BE2C (cell line): ENCODE measurements around the gene CACHD1.
A peak's percentile ranks its signal among the peaks of the same experiment; 100 is the strongest.

Experiments
- DNase-seq: peaks from one replicate; pipeline ENCODE4 v3.0.0-alpha.2; 2020
- H3K27me3 ChIP-seq: fragments of 250-450 bp; sonication (Bioruptor Pico); 2 replicates; pipeline ENCODE4 v1.5.1; 2020; ENCODE audit warnings: mild to moderate bottlenecking
- H3K36me3 ChIP-seq: fragments of 250-450 bp; sonication (Bioruptor Pico); 2 replicates; pipeline ENCODE4 v1.5.1; 2020; ENCODE audit warnings: mild to moderate bottlenecking
- H3K4me1 ChIP-seq: fragments of 250-450 bp; sonication (Bioruptor Pico); 2 replicates; pipeline ENCODE4 v1.5.1; 2020
- H3K4me3 ChIP-seq: 2 replicates; pipeline ENCODE4 v1.5.1; 2011; ENCODE audit warnings: low read depth, low read length
- H3K9me3 ChIP-seq: fragments of 250-450 bp; sonication (Bioruptor Pico); 2 replicates; pipeline ENCODE4 v1.5.1; 2020
- CTCF ChIP-seq: IDR thresholded peaks from 2 replicates; pipeline ENCODE4 v1.5.1; 2012; ENCODE audit warnings: mild to moderate bottlenecking, low read depth, low read length

CACHD1 gene

GRCh38 chr1:64594446-64594845, 124.5 kb downstream of the CACHD1 start:
- Histone ChIP-seq H3K4me1 (no peaks in the 10 kb centered on the region; the same call in 1 of the 2 replicates), H3K27me3 (no peaks in the 10 kb centered on the region), H3K36me3 (no peaks in the 10 kb centered on the region), H3K4me3 (no peak overlapping the region), H3K9me3 (no peaks in the 10 kb centered on the region)
- DNase-seq: no peak
- no peak for TF ChIP-seq CTCF

- Histone ChIP-seq H3K27me3 (no peaks in the 10 kb centered on the region), H3K4me1 (no peaks in the 10 kb centered on the region; the same call in none of the 2 replicates), H3K9me3 (no peaks in the 10 kb centered on the region), H3K4me3 (no peak overlapping the region), H3K36me3 (no peaks in the 10 kb centered on the region)
- no peak for TF ChIP-seq CTCF
- no peak for DNase-seq
Measured at GRCh38 chr1:64595871-64596515, 126.1 kb downstream of the CACHD1 start.

GRCh38 chr1:64597113-64597512, 127.2 kb downstream of the CACHD1 start:
- no peaks in the 10 kb centered on the region for H3K27me3 ChIP-seq
- H3K4me1 ChIP-seq: no peaks in the 10 kb centered on the region; the same call in none of the 2 replicates
- H3K4me3 ChIP-seq: no peak overlapping the region
- DNase-seq: no peak
- H3K9me3 ChIP-seq: no peaks in the 10 kb centered on the region
- no peaks in the 10 kb centered on the region for H3K36me3 ChIP-seq
- TF ChIP-seq CTCF: no peak

- no peak overlapping the region for H3K4me3 ChIP-seq
- no peak for DNase-seq
- H3K9me3 ChIP-seq: no peaks in the 10 kb centered on the region
- no peaks in the 10 kb centered on the region for H3K36me3 ChIP-seq
- no peaks in the 10 kb centered on the region for H3K27me3 ChIP-seq
- no peaks in the 10 kb centered on the region; the same call in none of the 2 replicates for H3K4me1 ChIP-seq
- no peak for TF ChIP-seq CTCF
Measured at GRCh38 chr1:64598100-64598571, 128.2 kb downstream of the CACHD1 start.

GRCh38 chr1:64599242-64599641, 129.3 kb downstream of the CACHD1 start:
- DNase-seq: no peak
- Histone ChIP-seq H3K36me3 (no peaks in the 10 kb centered on the region), H3K4me1 (no peaks in the 10 kb centered on the region; the same call in none of the 2 replicates), H3K9me3 (no peaks in the 10 kb centered on the region), H3K27me3 (no peaks in the 10 kb centered on the region), H3K4me3 (no peak overlapping the region)
- no peak for TF ChIP-seq CTCF

- Histone ChIP-seq H3K9me3 (no peaks in the 10 kb centered on the region), H3K4me1 (no peaks in the 10 kb centered on the region; the same call in none of the 2 replicates), H3K4me3 (no peak overlapping the region), H3K27me3 (no peaks in the 10 kb centered on the region), H3K36me3 (no peaks in the 10 kb centered on the region)
- no peak for TF ChIP-seq CTCF
- DNase-seq: peak; percentile 64
Measured at GRCh38 chr1:64601207-64601606, 131.3 kb downstream of the CACHD1 start.
